HG02759 (cell line): ENCODE measurements around the gene MUC3A.
"Not testable (repeated sequence)": the region's sequence is repeated elsewhere in the genome, so short reads cannot be mapped to it uniquely, and the experiment has no call there.

ENCODE experiments used
- ATAC-seq: cut with Tn5 transposase; IDR thresholded peaks from one replicate; pipeline ENCODE4 v1.9.1; 2021; ENCODE audit warnings: mild to moderate bottlenecking, moderate library complexity; ENCODE audit not compliant: unreplicated experiment

Gene MUC3A, protein sequence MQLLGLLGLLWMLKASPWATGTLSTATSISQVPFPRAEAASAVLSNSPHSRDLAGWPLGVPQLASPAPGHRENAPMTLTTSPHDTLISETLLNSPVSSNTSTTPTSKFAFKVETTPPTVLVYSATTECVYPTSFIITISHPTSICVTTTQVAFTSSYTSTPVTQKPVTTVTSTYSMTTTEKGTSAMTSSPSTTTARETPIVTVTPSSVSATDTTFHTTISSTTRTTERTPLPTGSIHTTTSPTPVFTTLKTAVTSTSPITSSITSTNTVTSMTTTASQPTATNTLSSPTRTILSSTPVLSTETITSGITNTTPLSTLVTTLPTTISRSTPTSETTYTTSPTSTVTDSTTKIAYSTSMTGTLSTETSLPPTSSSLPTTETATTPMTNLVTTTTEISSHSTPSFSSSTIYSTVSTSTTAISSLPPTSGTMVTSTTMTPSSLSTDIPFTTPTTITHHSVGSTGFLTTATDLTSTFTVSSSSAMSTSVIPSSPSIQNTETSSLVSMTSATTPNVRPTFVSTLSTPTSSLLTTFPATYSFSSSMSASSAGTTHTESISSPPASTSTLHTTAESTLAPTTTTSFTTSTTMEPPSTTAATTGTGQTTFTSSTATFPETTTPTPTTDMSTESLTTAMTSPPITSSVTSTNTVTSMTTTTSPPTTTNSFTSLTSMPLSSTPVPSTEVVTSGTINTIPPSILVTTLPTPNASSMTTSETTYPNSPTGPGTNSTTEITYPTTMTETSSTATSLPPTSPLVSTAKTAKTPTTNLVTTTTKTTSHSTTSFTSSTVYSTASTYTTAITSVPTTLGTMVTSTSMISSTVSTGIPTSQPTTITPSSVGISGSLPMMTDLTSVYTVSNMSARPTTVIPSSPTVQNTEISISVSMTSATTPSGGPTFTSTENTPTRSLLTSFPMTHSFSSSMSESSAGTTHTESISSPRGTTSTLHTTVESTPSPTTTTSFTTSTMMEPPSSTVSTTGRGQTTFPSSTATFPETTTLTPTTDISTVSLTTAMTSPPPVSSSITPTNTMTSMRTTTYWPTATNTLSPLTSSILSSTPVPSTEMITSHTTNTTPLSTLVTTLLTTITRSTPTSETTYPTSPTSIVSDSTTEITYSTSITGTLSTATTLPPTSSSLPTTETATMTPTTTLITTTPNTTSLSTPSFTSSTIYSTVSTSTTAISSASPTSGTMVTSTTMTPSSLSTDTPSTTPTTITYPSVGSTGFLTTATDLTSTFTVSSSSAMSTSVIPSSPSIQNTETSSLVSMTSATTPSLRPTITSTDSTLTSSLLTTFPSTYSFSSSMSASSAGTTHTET (N-terminal part only)

DNA sequence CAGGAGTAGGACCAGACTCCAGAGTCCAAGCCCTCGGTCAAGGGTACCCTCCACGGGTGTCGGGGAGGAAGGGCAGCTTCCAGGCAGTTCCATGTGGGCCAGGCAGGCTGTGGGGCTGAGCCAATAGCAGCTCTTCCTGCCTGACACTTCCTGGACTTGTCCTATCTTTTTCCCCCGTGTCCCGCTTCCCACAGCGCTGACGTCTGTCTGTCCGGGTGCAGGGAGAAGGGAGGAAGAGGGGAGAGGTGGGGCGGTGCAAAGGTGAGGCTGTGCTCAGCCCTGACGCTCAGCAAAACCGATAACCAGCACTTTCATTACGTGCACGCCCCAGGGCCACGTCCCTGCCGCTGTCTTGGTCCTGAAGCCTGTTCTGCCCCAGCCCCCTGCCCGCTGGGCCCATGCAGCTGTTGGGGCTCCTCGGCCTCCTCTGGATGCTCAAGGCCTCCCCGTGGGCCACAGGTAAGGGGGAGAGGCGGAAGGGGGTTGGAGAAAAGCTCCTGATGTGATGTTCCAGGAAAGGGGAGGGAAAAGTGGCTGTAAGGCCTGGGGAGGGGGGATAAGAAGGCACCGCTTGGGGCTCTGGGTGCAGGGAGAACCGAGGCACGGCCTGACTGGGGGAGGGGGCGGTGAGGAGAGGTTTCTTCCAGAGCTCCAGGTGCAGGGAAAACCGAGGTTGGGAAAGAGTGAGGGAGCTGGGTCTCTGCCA is at the start of gene MUC3A:
TSS of gene MUC3A (plus strand) at position 308 of the 706 bp plus-strand sequence. CDS start at position 399, 91 bp downstream.
- ATAC-seq, result no peak

DNA sequence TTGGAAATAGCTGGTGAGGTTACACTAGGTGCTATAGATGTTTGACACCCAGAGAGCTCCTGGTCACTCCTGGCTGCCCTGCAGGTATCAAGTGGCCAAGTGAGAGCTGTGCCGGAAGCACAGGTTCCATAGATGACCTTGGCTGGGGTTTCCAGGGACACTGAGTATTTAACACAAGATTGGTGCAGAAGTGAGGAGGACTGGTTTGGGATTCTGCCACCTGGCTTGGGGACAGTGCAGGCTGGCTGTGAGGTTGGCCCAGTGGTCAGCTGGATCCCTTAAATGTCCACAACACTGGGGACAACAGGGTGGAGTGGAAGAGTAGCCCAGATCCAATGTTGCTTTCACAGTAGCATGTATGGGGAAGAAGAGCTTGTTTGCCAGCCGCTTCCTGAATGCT is 48.4 kb upstream of the MUC3A start:
- no peak for ATAC-seq

DNA sequence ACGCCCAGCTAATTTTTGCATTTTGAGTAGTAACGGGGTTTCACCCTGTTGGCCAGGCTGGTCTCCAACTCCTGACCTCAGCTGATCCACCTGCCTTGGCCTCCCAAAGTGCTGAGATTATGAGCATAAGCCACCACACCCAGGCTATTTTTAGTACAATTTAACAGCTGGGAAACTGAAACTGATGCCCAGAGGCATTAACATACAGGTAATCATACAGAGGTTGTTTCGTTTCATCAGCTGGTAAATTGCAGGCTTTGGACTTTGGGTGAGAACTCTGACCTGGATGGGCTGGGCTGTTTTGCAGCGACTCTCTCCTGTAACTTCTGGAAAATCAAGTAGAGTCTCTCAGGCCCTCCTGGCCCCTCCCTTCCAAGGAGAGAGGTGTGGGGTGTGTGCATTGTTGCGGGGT is 47.4 kb upstream of the MUC3A start:
- ATAC-seq, result no peak

DNA sequence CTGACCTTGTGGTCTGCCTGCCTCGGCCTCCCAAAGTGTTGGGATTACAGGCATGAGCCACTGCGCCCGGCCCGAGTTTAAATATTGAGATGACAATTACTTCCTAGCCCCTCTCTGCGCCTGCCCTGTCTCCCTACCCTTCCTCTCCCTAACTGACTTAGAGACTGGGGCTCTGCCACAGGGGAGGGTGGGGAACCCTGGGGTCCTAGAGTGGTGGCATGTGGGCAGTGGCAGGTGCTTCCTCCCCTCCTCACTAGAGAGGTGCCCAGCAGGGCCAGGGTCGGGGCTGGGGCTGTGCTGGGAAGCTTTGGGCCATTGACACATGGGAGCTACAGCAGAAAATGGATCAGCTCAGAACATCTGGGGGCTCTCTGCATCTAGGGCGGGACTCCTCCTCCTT is 46.7 kb upstream of the MUC3A start:
- ATAC-seq, result no peak

DNA sequence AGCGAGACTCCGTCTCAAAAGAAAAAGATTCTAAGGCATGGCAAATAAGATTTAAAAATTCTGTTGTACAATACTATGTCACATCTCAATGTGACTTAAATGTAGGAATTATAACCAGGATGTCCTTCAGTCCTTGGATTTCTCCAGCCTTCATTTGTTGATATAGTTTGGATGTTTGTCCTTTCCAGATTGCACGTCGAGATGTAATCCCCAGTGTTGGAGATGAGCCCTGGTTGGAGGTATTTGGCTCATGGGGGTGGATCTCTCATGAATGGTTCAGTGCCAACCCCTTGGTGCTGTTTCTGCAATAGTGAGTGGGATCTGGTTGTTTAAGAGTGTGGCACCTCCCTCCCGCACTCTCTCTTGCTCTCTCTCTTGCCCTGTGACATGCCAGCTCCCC is 40.8 kb upstream of the MUC3A start:
- ATAC-seq, result no peak

DNA sequence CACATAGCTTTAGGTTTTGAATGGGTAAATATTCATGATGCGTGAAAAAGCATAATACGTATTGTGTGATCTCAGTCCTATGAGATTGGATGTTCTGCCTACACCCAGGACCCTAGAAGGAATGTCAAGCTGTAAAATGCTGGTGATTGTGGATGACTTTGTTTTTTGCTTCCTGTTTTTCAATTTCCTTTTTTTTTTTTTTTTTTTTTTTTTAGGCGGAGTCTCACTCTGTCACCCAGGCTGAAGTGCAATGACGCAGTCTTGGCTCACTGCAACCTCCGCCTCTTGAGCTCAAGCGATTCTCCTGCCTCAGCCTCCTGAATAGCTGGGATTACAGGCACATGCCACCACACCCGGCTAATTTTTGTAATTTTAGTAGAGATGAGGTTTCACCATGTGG is 38.9 kb upstream of the MUC3A start:
- not testable (repeated sequence) for ATAC-seq

DNA sequence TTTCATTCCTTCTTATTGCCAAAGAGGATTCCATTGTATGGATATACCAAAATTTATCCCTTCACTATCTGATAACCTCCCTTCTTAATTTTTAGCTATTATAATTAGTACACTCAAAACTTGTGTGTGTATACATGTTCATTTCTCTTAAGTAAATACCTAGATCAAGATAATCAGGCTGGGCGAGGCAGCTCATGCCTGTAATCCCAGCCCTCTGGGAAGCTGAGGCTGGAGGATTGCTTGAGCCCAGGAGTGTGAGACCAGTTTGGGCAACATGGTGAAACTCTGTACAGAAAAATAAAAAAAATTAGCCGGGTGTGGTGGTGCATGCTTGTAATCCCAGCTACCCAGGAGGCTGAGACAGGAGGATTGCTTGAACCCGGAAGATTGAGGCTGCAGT is 37.9 kb upstream of the MUC3A start:
- ATAC-seq, result no peak

DNA sequence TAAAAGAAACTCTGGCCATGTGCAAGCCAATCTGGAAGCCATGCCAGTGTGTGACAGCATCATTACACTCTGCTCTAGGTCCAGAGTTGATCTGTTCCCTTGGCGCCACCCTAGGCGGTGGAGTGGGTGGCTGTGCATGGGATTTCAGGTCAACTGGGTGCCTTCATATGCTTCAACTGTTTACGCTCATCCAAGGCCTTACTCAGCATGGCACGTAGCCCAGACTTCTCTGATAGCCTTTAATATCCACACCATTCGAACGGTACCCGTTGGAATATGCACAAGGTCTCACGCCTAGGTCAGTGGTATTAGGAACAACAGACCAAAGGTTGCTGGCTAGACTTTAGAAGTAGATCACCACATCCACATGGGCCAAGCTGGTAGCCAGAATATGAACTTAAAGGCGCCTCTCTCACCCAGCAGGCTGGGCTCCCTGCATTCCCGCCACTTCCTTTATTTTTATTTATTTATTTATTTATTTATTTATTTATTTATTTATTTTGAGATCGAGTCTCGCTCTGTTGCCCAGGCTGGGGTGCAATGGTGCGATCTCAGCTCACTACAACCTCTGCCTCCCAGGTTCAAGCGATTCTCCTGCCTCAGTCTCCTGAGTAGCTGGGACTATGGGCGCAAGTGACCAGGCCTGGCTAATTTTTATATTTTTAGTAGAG is 35.0 kb upstream of the MUC3A start:
- no peak for ATAC-seq

DNA sequence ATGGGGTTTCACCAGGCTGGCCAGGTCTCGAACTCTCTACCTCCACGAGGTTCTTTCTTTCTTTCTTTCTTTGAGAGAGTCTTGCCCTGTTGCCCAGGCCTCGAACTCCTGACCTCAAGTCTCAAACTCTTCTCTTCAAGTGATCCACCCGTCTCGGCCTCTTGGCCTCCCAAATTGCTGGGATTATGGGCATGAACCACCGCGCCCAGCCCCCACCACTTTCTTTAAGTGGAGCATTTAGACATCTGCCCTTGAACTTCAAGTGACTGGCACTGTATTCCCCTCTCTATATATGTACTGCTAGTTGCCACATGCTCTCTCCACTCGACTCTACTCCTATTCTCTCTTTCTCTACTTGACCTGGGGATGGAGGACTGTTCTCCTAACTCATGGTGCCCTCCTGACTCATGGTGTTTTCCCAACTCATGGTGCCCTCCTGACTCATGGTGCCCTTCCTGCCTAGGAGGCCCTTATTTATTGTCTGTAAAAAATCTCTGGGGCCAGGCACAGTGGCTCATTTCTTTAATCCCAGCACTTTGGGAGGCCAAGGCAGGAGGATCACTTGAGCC is 34.4 kb upstream of the MUC3A start:
- ATAC-seq, result no peak

DNA sequence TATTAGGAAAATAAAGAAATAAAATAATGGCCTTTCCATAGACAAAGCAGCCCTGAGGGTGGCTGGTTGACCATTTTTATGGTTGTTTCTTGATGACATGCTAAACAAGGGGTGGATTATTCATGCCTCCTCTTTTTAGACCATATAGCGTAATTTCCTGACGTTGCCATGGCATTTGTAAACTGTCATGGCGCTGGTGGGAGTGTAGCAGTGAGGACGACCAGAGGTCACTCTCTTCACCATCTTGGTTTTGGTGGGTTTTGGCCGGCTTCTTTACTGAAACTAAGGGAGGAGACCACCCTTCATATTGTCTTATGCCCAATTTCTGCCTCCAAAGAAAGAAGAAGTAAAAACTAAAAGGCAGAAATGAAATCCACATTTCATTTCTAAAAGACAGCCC is 30.0 kb upstream of the MUC3A start:
- not testable (repeated sequence) for ATAC-seq

DNA sequence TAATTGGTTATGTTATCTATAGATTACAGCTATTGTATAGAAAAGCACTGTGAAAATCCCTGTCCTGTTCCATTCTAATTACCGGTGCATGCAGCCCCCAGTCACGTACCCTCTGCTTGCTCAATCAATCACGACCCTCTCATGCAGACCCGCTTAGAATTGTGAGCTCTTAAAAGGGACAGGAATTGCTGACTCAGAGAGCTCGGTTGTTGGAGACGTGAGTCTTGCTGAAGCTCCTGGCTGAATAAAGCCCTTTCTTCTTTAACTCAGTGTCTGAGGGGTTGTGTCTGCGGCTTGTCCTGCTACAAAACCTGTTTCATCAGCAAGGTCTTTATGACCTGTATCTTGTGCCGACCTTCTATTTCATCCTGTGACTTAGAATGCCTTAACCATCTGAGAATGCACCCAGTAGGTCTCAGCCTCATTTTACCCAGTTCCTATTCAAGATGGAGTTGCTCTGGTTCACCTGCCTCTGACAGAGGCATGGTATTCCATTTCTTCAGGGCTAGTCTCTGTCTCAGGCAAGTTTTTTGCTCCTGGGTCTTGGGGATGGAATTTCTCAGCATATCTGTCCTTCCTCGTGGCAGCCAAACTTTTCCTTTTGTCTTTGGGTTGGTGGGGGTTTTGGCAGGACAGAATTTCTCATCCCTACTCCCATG is 29.4 kb upstream of the MUC3A start:
- not testable (repeated sequence) for ATAC-seq

DNA sequence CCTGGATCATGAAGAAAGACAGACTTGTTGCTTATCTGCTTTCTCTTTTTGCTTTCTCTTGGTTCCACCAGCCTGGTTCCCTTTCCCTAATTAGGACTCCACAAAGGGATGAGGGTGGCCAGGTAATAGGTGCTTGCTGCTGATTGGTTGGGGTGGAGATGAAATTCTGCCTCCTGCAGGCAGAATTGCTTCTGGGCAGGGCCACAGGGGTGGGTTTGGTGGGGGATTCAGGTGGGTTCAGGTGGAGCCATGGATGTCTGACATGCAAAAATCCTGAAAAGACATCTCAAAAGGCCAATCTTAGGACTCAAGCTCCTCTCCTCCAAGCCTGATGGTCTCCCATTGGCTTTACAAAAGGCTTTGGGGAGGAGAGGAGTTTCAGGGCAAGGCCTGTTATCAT is 28.3 kb upstream of the MUC3A start:
- ATAC-seq, result no peak

DNA sequence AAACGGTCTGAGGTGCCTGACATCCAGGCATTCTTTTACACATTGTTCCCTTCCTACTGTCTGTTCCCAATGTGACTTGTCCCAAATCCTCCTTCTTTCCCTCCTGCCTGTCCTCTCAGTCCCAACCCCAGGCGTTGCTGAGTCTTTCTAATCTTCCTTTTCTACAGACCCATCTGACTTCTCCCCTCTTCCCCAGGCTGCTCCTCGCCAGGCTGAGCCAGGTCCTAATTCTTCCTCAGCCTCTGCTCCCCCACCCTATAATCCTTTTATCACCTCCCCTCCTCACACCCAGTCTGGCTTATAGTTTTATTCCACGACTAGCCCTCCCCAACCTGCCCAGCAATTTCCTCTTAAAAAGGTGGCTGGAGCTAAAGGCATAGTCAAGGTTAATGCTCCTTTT is 25.7 kb upstream of the MUC3A start:
- ATAC-seq, result not testable (repeated sequence)

DNA sequence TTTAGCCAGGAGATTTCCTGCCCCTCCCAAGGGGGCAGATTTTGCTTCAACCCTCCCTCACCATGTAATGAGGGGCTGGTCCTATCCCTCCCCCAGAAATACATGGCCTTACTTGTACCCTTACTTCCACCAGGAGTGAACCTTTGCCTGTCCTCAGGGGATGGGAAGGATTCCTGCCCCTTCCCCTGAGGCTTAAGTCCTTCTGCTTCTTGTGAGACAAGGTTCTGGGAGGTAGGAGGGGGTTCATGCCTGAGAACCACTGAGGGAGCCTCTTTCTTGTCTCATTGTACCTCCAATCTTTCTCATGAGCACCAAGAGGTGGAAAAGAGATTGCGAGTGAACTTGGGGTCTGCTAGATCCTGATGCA is 19.5 kb upstream of the MUC3A start:
- ATAC-seq, result no peak

DNA sequence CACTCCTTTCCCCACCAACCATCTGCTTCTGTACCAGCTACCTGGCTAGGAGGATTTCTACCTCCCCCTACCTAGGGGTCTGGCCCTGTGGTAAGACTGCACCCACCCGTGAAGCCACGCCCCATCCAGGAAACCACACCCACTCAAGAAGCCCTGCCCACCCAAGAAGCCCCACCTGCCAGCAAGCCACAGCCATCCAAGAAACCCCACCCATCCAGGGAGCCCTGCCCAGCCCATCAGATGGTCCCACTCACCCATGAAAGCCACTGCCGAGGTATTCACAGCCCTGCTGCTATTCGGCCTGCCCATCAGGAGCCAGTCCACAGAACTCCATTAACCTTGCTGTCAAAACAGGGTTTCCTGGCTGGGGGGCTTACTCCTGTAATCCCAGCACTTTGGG is 15.6 kb upstream of the MUC3A start:
- ATAC-seq, result no peak

DNA sequence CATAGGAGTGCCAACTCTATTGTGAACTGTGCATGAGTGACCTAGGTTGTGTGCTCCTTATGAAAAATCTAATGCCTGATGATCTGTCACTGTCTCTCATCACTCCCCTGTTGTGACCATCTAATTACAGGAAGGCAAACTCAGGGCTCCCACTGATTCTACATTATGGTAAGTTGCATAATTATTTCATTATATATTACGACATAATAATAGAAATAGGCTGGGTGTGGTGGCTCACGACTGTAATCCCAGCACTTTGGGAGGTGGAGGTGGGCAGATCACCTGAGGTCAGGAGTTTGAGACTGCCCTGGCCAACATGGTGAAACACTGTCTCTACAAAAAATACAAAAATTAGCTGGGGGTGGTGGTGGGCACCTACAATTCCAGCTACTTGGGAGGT is 14.0 kb upstream of the MUC3A start:
- not testable (repeated sequence) for ATAC-seq

DNA sequence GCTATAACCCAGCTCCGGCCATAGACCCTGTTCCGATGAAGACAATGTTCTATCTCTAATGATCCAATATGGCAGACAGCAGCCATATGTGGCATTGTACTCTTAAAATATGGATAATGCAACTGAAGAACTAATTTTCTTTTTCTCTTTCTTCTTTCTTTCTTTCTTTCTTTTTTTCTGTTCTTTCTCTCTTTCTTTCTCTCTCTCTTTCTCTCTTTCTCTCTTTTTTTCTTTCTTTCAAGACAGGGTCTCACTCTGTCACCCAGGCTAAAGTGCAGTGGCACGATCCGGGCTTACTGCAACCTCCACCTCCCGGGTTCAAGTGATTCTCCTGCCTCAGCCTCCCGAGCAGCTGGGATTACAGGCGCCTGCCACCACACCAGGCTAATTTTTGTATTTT is 13.2 kb upstream of the MUC3A start:
- not testable (repeated sequence) for ATAC-seq

DNA sequence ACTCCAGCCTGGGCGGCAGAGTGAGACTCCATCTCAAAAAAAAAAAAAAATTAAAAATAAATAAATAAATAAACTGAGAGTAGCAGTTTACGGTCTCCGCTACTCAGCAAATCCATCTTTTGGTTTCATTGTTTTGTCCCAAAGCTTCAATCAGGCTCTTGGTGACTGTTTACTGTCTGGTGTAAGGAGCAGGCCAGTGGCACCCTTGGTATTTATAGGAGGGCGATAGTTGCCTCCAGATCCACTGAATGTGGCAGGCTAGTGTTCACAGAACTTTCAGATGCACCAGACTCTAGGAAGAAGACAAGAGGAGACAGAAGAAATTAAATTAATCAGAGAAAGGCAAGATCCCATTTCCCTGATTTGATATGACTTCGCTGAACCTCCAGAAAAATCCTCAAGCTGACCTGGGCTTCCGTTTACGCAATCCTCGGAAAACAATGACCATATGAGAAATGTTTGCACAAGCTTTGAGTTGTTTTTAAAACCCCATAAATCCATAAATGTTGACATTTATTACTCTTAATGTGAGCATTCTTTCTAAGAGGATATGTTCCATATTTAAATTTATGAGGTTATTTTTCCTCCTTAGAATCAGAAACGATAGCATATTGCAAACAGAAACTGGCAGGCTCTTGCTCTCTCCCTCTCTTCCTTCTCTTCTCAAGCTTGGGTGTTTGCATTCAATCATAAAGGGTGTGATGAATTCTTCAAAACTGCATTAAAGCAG is 7.1 kb upstream of the MUC3A start:
- ATAC-seq, result no peak
